HG02885 (cell line): ENCODE results near the gene TAF8.
"Not testable (repeated sequence)": the region's sequence is repeated elsewhere in the genome, so short reads cannot be mapped to it uniquely, and the experiment has no call there.

Experiments
- ATAC-seq: cut with Tn5 transposase; IDR thresholded peaks from one replicate; pipeline ENCODE4 v1.9.1; 2021; ENCODE audit warnings: mild to moderate bottlenecking; ENCODE audit not compliant: unreplicated experiment, poor library complexity

TAF8 gene, protein sequence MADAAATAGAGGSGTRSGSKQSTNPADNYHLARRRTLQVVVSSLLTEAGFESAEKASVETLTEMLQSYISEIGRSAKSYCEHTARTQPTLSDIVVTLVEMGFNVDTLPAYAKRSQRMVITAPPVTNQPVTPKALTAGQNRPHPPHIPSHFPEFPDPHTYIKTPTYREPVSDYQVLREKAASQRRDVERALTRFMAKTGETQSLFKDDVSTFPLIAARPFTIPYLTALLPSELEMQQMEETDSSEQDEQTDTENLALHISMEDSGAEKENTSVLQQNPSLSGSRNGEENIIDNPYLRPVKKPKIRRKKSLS

DNA sequence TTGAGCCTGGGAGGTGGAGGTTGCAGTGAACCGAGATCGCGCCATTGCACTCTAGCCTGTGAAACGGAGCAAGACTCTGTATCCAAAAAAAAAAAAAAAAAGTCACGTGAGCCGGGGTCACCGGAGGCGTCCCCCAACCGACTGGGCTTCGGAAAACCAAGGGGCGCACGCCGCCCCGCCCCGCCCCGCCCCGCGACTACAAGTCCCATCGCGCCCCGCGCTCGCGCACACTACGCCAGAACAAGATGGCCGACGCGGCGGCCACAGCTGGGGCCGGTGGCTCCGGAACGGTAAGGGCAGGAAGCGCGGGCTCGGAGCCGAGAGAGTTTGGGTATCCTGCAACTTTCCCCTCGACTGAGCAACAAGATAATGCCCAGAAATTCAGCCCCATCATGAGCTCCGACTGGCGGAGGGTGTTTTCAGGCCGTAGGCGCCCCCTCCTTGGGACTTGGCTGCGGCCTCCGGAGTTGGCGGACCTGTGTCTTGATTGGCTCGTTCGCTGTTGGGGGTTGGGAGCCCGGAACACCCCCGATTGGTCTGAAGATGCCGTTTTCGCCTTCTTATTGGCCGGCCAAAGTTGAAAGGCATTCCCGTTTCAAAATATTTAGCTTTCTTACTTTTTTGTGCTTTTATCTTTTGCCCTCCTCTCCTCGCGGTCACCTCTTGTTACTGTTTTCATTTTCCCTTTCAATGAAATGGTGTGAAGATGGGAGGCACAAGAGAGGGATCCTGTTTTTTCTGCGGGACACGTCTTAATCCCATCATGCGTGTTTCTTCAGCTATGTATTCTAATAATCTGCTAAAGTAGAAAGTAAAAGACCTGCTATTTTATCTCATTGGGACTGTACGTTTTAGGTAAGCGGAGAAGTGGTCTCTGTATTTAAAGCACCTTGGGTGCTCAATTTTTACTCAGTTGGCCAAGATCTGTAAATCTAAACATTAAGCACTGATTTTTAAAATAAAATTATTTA, at the start of gene TAF8:
Gene TAF8, plus strand, starts transcription at position 228 of the 971 bp plus-strand sequence. Its CDS starts 18 bp downstream, at position 246.
- ATAC-seq: peak; percentile 77

DNA sequence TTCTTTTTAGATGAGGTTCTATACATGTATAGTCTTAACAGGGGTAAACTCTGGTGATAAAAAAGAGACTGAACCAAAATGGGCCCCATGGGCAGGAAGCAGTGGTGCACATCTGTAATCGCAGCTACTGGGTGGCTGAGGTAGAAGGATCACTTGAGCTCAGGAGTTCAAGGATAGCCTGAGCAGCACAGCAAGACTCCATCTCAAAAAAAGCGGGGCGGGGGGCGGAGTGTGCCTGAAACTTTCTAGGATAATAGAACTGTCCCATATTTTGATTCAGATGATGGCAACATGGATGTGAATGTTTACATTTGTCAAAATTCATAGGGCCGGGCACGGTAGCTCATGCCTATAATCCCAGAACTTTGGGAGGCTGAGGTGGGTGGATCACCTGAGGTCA, 48.8 kb upstream of the TAF8 start:
- ATAC-seq: no peak

DNA sequence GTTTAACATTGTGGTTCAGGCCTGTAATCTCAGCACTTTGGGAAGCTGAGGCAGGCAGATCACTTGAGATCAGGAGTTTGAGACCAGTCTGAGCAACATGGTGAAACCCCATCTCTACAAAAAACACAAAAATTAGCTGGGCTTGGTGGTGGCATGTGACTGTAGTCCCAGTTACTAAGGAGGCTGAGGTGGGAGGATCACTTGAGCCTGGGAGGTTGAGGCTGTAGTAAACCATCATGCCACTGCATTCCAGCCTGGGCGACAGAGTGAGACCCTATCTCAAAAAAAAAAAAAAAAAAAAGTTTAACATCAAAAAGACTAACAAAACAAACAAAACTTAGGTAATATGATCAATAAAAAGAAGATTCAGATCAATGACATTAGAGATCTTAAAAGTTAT, 46.7 kb upstream of the TAF8 start:
- ATAC-seq: not testable (repeated sequence)

GRCh38 chr6:42007286-42008137, 42.8 kb upstream of the TAF8 start:
- no peak for ATAC-seq

DNA sequence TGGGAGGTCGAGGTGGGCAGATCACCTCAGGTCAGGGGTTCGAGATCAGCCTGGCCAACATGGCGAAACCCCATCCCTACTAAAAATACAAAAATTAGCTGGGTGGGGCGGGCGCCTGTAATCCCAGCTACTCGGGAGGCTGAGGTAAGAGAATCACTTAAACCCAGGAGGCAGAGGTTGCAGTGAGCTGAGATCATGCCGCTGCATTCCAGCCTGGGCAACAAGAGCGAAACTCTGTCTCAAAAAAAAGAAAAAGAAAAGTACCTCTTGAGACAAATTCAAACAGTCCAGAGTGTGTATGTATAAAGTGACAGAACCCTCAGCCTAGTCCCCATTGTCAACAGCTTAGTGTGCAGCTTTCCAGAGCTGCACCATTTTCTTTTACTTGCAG, 42.2 kb upstream of the TAF8 start:
- not testable (repeated sequence) for ATAC-seq

DNA sequence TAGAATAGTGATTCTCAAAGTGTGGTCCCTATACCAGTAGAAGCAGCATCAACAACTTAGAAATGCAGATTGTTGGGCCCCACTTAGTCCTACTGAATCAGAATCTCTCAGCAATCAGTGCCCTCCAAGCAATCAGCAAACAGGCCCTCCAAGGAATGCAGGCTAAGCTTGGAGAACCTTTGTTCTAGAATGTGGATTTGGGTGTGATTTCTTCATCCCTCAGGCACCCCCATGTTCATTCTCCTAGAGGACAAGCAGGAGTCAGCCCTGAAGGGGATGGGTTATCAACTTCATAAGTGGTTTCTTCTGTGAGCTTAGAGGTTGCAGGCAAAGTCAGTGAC, 40.5 kb upstream of the TAF8 start:
- no peak for ATAC-seq

DNA sequence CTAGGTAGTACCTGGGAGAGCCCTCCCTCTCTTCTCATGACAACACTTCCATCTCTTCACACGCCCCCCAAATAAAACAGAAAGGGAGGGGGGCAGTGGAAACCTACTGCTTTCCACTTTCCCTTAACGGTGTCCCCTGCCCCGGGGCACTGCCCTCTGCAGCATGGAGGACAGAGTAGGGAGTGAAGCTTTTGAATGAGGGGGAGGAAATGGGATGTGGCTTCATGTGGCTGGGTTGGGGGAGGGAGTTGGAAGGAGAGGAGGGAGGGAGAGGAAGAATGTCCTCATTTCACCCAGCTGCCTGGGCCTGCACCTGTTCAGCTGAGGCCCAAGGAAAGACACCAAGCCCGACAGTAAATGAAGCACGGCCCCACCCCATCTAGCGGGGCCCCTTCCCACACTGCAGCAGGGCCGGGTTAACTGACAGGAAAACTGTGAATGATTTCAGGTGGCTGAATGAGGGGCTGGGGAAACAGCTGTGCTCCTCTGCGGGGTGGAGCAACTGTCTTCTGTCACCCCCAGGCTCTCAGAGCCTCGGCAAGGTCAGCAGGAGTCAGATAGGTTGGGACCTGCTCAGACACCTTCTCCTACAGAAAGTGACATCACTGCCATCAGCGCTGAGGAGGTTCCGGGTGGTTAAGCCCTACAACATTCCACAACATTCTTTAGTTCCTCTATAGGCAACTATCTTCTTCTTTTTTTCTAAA, 40.0 kb upstream of the TAF8 start:
- ATAC-seq: no peak

DNA sequence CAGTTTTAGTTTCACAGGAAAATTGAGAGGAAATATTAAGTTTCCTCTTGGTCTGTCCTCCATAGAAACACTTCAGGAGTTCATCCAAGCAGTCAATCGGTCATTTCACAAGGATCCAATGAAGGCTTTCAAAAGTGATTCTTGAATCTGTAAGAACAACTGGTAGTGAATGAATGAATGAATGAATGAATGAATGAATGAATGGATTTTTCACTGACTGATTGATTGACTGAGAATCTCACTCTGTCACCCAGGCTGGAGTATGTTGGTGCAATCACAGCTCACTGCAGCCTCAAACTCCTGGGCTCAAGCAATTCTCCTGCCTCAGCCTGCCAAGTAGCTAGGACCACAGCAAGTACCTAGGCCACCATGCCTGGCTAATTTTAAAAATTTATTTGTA, 39.4 kb upstream of the TAF8 start:
- ATAC-seq: no peak

- no peak for ATAC-seq
These were observed 37.7 kb upstream of the TAF8 start for GRCh38 chr6:42012501-42013133.

GRCh38 chr6:42013134-42013516, 37.2 kb upstream of the TAF8 start:
- ATAC-seq: no peak

GRCh38 chr6:42017021-42017643, 33.2 kb upstream of the TAF8 start:
- ATAC-seq: no peak

DNA sequence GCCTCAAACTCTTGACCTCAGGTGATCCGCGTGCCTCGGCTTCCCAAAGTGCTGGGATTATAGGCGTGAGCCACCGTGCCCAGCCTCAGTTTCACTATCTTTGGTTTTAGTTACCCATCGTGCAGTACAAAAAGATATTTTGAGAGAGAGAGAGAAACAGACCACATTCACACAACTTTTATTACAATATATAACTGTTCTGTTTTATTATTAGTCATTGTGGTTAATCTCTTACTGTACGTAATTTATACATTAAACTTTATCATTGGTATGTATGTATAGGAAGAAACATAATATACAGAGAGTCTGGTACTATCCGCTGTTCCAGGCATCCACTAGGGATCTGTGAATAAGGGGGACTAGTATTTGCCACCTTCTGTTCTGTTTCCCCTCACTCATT, 29.4 kb upstream of the TAF8 start:
- no peak for ATAC-seq

GRCh38 chr6:42021847-42022754, 28.2 kb upstream of the TAF8 start:
- no peak for ATAC-seq

- no peak for ATAC-seq
These were observed 27.5 kb upstream of the TAF8 start for GRCh38 chr6:42022755-42023384.

- peak; percentile 84 for ATAC-seq
These were observed 25.1 kb upstream of the TAF8 start for GRCh38 chr6:42025066-42025844.

- ATAC-seq: no peak
These were observed 24.5 kb upstream of the TAF8 start for GRCh38 chr6:42025845-42026243.

DNA sequence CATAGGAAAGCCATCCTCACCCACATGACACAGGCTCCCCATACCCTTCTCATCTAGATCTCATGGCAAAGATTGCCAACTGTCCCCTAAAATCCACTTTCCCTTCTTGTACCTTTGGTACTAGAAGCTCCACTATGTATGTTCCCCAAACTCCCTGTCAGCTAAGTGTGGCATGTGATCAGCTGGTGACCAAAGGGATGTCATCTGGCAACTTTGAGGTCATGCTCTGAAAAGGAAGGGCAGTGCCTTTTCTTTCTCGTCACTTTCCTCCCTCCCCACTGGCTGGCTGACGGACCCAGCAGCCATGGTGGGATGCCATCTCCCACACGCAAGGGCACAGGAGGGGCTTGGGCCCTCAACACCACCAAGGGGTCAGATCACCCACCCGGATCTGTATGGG, 23.8 kb upstream of the TAF8 start:
- ATAC-seq: no peak
